ENCODE data around the gene SH2D2A.

SH2D2A gene

DNA sequence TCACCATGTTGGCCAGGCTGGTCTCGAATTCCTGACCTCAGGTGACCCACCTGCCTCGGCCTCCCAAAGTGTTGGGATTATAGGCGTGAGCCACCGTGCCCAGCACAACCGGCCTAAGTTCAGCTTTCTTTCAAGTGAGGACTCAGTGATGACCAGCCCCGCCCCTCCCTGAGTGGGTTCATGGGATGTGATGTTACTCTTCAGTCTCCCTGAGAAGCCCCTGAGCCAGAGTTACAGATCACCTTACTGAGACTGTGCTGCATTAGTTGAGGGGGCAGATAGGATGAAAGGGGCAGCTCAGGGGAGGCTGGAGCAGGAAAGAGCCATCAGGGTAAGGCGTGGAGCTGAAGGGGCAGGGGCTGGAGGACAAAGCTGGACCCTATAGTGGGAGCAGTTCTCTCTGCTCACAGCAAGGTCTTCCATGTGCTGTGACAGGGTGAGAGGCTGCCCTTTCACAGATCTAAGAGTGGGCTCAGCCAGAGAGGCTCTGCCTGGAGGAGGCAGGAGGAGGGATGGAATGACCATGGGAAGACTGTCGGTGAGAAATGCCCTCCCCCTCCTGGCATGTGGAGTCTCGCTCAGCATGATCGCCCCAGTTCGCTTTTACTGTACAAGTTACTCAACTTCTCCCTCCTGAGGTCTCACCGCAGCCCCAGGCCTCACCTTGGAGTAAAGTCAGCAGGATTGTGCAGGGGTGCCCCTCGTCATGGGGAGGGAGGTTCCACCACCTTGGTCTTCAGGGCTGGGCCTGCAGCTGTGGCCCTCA, 13.4 kb downstream of the SH2D2A start:
- DNase-seq (ENCODE audit: low read depth), result no peak

DNA sequence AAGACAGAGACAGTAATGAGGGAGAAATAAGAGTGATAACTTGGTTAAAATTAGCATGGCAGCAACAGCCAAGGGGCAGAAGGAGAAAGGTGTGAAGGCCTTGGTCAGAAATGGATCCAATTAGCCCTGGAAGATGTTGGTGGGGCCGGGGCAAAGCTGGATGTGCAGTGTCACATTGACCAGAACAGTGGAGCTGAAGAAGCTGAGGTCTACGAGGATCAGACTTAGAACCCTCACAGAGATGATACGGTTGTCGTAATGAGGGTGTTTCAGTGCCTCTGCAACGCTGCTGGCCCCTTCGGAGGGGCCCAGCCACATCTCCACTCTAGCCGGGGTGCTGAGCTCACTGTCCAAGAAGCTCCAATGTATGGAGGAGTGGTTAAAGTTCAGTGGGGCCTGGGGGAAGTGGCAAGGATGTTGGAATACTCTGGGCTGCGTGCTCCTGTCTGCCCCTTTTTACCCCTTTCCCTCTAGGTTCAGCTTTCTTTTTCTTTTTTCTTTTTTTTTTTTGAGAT, 14.2 kb downstream of the SH2D2A start:
- DNase-seq (ENCODE audit: low read depth), result no peak

DNA sequence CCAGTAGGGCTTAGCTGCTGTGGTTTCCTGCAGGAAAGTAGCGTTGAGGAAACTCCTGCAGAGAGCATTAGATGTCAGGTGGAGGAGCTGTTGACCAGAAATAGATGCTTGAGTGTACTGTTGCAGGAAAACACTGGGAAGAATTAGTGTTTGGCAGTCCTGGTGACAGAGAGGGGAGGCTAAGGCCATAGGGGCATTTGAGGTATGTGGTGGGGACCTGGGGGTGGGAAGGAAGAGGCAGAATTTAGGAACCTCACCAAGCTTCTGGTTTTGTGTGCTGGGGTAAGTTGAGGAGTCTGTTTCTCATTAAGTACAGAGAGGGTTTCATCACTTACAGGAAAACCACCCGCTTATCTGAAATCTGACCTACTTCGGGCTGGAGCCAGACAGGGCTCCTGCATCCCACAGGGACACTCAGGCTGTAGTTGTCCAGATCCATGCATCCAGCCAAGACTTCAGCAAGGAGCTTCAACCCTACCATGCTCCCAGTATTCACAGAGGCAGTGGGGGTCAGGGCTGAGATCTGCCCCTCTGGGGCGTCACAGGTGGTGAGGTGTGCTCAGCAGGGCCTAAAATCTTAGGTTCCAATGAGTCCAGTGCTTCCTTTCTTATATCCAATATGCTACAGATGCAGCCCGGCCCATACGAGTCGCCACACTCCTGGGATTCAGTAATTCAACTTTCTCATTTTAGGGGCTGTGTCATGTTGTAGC, 15.1 kb downstream of the SH2D2A start:
- peak; percentile 82 for DNase-seq (ENCODE audit: low read depth)

DNA sequence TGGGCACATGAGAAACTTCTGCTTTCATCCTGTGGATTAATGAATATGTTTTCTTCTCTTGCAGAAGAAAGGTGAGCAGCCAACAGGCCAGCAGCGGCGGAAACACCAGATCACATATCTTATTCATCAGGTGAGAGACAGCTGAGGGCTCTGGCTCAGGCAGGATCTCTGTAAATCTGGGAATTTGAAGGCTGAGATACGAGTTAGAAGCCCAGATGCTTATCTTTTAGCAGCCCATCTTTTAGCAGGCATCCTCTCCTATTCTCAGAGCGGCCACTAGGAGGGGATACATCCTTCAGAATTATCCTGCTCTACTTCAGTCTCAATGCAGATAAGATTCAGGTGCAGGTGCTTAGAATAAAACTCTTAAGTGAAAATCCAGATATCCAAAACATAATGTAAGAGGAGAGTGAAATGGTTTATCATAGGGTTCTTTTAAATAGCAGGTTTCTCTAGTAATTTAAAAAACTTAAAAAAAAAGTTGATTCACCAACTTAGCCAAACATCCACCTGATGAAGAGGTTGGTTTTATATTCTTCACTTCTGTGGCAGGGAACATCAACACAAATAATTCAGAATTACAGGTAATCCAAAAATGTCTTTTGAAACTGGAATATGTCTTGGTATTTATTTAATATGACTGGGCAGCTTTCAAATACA, 19.3 kb downstream of the SH2D2A start:
- peak; percentile 69 for DNase-seq (ENCODE audit: low read depth)

DNA sequence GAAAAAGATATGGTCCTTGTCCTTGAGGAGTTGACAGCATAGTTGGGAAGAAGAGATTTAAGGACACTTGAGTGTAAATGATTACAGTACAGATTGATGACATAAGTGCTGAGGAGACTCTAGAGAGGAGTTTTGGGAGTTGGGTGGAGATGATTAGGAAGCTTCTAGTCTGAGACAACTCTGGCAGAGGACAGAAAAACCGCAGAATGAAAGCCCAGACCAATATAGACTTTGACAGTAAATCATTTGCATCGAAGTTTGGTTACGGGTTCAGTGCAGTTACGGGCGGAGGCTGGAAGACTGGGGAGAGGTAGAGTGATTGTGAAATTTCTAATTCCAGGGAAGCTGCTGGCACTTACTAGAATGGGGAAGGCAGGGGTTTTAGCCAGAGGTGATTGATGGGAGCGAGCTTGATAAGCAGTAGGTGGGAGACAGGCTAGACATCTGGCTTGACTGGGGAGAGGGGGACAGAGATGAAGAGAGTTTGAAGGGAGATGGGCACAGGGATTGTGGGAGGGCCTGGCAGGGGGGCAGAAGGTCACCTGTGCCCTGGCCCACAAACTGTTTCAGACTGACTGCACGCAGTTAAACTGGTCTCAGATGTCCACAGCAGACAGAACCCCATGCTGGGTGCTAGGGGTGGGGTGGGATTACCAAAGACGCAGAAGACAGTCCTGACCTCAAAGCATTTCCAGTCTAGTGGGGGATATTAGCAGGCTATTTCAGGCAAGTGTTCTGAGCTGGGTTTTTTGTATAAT, 20.1 kb downstream of the SH2D2A start:
- DNase-seq (ENCODE audit: low read depth), result no peak

DNA sequence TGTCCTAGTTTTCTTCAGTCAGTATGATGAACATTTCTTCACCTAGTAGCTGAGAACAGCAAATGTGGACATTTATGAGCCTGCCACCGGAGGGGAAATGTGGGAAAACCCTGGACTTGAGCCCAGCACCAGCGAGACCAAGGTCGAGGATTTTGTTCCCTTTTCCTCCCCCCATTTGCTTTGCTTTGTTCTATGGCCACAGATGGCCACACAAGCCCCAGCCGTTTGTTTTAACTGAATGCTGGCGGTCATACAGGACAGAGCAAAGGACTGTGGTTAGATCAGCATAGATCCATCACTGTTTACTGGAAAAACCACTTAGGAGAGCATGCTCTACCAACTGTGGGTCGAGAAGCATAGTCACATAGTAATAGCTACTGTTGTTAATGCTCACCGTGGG, 20.9 kb downstream of the SH2D2A start:
- no peak for DNase-seq (ENCODE audit: low read depth)

DNA sequence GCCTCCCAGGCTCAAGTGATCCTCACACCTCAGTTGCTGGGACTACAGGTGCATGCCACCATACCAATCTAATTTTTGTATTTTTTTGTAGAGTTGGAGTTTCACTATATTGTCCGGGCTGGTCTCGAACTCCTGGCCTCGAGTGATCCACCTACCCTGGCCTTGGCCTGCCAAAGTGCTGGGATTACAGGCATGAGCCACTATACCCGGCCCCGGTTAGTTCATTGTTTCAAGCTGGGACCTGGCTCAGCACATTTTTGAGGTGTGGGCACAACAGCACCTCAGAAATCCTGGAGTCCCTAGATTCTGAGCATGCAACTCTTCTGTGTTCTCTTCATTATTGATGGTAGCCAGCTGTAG, 21.3 kb downstream of the SH2D2A start:
- no peak for DNase-seq (ENCODE audit: low read depth)

DNA sequence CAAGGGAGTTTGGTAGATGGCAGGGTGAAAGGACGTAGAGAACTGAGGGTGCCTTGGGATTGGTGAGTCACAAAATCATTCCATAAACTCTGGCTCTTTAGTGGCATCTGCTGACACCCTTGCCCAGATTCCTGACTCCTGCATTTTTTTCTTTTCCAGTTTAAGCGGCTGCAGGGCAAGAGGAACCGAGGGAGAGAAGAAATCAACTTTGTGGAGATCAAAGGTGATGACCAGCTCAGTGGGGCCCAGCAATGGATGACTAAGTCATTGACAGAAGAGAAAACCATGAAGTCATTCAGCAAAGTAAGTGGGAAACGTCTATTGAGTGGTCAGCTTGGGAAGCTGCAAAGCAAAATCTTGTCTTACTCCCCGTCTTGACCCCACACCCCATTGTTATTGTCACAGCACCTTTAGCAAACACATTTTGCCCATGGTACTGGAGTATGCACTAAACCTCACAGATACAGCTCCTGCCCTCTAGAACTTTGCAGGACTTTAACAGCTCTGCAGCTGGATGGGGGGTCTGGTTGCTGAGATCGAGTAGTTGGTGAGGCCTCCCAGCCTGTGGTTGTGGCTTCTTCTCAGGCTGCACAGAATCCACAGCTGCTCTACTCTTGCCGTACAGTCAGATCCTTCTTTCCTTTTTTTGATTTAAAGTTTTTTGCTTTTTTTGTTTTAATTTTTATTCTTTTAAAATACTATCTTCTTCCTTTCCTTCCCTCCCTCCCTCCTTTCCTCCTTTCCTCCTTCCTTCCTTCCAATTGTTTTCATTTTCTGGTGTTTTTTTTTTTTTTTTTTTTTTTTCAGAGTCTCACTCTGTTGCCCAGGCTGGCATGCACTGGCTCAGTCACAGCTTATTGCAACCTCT, 21.9 kb downstream of the SH2D2A start:
- DNase-seq (ENCODE audit: low read depth), result no peak

DNA sequence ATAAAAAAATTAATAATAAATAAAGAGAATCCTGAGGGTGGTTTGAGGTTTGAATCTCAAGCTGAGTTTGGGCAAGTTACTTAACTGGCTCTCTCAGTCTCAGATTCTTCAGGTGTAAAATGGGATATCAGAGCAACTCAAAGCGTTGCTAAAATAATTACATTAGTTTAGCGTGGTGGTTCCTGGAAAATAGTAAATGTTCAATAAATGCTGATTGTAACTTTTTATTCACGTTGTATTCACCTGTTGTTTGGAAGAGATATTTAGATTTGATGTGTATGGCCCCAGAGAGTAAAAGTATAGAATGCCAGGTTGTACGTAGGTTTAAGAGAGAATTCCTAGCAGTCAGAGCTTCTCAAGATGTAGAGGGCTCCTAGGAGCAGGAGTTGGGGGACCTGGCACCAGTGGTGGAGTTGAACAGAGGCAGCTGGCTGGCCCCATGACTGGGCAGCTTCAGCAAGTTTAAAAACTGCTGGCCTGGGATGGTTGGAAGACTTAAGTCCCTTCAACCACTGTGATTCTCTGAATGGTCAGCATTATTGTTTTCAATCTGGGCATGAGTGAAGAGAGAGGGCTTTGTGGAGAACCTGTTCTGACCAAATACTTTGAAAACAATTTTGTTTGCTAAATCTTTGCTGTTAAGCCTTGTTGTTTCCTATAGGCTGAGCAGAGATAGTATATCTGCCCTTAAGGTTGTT, 26.9 kb downstream of the SH2D2A start:
- DNase-seq (ENCODE audit: low read depth), result no peak

DNA sequence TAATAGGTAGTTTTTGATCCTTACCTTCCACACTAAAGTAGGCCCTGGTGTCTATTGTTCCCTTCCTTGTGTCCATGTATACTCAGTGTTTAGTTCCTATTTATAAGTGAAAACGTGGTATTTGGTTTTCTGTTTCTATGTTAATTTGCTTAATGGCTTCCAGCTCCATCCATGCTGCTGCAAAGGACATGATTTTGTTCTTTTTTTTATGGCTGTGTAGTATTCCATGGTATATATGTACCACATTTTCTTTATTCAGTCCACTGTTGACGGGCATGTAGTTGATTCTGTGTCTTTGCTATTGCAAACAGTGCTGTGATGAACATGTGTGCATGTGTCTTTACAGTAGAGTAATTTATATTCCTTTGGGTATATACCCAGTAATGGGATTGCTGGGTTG, 28.5 kb downstream of the SH2D2A start:
- no peak for DNase-seq (ENCODE audit: low read depth)

DNA sequence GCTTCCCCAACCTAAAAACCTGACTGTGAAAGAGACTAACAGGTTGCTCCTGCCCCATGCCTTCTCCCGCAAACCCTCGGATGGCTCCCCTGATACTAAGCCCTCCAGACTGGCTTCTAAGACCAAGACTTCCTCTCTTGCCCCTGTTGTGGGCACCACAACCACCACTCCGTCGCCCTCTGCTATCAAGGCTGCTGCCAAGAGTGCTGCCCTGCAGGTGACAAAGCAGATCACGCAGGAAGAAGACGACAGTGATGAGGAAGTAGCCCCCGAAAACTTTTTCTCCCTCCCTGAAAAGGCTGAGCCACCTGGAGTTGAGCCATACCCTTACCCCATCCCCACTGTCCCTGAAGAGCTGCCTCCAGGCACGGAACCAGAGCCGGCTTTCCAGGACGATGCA, 30.0 kb downstream of the SH2D2A start:
- no peak for DNase-seq (ENCODE audit: low read depth)

DNA sequence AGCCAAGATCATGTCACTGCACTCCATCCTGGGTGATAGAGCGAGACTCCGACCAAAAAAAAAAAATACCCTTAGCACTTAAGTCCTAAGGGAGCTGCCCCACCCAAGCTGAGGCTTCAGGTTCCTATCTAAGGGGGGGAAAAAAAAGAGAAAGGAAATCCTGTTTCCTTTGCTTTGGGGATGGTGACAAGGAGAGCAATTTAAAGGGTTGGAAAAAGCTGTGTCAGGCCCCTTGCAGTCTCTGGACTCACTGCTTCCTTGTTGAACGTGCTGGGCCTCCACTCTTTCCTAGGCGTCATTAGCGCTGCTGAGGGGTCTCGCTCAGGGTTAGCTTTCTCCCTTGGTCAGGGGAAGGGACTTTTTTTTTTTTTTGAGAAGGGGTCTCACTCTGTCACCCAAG, 31.2 kb downstream of the SH2D2A start:
- DNase-seq (ENCODE audit: low read depth), result no peak

DNA sequence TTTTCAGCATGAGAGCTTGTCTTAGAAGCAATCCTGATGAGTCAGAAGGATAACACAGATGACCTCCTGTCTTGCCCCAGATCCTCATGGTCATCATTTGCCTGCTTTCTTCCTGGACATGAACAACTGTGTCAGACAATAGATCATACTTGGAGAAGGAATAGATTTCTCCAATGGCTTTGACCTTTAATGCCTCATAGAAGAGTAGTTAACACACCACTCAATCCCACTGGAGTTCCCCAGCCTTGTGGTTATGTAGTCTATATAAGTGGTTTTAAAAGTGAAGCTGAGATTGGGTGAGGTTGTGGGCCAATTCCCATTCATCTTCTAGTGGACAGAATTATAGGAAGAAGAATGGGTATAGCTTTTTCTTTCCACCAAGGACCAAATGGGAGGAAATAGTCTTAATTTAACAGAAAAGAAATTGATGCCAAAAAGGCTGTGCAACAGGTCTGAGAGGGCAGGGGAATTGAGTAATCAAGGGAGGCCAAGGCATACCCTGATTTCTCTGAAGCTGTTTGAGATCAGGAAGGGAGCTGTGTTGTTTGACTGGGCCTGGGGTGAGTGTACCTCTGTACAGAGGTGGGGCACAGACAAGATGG, 35.0 kb downstream of the SH2D2A start:
- peak; percentile 78 for DNase-seq (ENCODE audit: low read depth)

DNA sequence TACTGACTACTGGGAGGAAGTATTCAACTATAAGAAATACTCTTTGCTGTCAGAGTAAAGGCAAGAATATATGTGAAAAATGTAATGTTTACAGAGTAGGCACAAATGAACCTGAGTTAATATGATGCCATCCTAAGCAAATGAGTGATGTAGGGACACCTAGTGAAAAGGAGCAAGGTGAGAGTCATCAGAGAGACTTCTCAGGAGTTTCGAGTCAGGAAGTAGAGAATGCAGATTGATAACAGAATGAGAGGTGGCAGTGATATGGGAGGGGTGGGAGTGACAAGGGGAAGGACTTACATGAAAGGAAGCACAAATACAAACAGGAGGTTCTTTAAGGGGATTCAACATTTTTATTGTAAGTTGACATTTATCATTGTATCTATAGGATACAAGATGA, 39.1 kb downstream of the SH2D2A start:
- DNase-seq (ENCODE audit: low read depth), result no peak

DNA sequence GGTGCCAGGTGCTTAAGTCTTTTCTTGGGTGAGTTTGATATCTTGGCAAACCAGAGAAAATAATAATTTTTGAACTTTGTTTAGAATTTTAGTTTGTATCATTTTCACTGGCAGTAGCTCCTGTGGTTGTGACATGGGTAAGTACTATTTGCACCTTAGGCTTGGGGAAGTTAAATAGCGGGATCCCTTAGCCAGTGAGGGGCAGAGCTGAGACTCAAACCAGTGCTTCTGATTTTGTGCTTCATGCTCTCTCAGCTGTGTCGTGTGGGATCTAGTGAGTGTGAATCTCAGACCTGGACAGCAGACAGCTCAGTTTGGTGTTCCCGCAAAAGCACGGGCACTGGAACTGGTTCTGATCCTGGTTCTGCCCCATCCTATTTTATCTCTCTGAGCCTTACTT, 39.7 kb downstream of the SH2D2A start:
- DNase-seq (ENCODE audit: low read depth), result no peak

DNA sequence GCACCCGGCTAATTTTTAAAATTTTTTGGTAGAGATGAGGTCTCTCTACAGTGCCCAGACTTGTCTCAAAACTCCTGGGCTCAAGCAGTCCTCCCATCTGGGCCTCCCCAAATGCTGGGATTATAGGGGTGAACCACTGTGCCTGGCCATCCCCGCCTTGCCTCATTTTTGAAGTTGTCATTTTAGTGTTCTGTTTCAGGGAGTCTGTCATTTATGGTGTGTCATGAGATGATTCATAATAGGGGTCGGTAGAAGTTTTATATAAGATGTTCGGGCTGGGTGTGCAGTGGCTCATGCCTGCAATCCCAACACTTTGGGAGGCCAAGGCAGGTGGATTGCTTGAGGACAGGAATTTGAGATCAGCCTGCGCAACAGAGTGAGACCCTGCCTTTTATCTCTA, 40.8 kb downstream of the SH2D2A start:
- DNase-seq (ENCODE audit: low read depth), result no peak

DNA sequence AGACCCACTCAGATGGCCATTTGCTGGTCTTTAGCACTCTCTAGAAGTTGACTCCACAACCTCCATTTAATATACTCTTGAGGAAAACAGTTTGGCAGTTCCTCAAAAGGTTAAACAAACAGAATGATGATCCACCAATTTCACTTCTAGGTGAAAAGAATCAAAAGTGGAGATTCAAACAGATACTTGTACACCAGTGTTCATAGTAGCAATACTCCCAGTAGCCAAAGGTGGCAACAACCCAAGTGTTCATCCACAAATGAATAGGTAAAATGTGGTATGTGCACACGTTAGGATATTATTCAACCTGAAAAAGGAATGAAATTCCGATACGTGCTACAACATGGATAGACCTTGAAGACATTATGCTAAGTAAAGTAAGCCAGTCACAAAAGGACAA, 43.0 kb downstream of the SH2D2A start:
- no peak for DNase-seq (ENCODE audit: low read depth)

DNA sequence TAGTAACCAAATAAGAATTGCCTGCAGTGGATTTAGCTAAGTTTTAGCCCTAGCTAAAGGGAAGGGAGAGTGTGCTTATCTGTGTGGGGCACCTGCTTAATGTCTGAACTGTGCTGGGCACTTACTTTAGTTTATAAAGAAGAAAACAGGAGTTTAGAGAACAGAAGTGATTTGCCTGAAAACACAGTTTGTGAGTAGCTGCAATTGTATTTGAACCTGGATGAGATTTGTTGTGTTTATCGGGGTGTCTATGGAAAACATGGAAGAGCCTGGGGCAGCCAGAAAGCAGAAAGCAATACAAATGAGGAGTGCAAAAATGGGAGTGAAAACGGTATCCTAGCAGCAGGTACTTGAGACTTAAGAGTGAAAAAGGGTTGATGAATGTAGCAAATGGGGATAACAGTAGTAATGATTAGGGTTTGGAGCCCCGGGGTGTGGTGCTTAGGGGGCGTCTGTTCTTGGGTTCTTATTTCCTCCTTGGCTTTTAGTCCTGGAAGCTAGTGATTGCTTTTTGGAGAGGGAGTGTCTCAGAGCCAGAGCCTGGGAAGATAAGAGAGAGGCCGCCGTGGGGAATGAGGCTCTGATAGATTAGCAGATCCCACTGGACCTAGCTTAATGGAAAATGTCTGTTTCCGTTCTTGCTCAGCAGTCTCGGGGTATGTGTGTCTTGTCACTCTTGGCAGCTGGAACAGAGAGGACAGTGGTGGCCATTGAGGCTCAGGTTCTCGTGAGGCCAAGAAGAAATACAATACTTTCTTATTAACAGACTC, 43.7 kb downstream of the SH2D2A start:
- DNase-seq (ENCODE audit: low read depth), result no peak

DNA sequence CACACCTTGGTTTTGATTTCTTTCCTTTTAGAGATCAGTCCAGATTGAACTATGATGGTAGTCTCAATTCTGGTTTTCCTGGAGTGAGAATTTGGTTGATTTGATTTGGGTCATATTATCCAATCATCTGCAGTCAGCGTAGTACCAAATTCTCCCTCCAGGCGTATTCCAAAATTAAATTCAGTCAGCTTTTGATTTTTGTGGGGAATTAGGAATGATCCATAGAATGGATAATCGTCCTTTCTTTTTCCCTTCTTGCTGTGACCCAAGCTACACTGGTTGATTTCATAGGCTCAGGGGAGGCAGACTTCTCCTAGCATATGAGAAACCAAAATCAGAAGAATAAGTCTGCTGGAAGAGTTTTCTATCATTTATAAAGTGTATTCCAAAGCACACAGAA, 44.4 kb downstream of the SH2D2A start:
- no peak for DNase-seq (ENCODE audit: low read depth)
